ENCODE measurements around the gene GHITM. TPM values are rescaled to one million over a fixed set of nuclear protein-coding genes. Genes with fewer than 3 reads are reported as not detected.

GHITM gene
- total and polyA plus RNA-seq, 2 donors (not counting 1 experiment from before 2014, with no cell fraction given) = 167 to 259 TPM

- Histone ChIP-seq H3K36me3 (ENCODE audit: control insufficient read depth, insufficient read depth, low read length) (no peaks in the 10 kb centered on the region), H3K27me3 (ENCODE audit: control insufficient read depth, insufficient read depth, low read length) (peaks cover 35% of the 10 kb centered on the region)
- no peak for TF ChIP-seq CTCF (conservative IDR thresholded peaks at IDR 0.05 in 1 of 2, IDR thresholded peaks at IDR 0.05 in 1 of 2; ENCODE audit: low read depth in 1 of 2, low read length in 2 of 2)
- no peak for TF ChIP-seq EZH2 (IDR thresholded peaks at IDR 0.05; ENCODE audit: low read length, missing control alignments)
These were observed 54.0 kb downstream of the GHITM start for GRCh38 chr10:84193327-84193726.

GRCh38 chr10:84193846-84194423 lies 54.6 kb downstream of the GHITM start:
- no peak for DNase-seq (ENCODE audit: low read depth in 2 of 2)
- Histone ChIP-seq H3K79me2 (ENCODE audit: control insufficient read depth, insufficient read depth, low read length) (no peaks in the 10 kb centered on the region), H3K4me1 (ENCODE audit: control insufficient read depth, extremely low read depth, insufficient read depth, low read length) (no peaks in the 10 kb centered on the region), H3K4me3 (replicated peaks in 1 of 4; ENCODE audit: control extremely low read depth in 1 of 4, insufficient read depth in 1 of 4, low read depth in 3 of 4, low read length in 4 of 4) (peak overlapping the region in 1 of 4 experiments; percentile 14), H3K27me3 (ENCODE audit: control insufficient read depth, insufficient read depth, low read length) (peaks cover 35% of the 10 kb centered on the region), H3K9ac (ENCODE audit: insufficient read depth, low read length) (no peak overlapping the region), H3K36me3 (ENCODE audit: control insufficient read depth, insufficient read depth, low read length) (no peaks in the 10 kb centered on the region), H3K27ac (ENCODE audit: insufficient read depth, low read length) (no peak overlapping the region), H3K9me3 (ENCODE audit: control insufficient read depth, insufficient read depth, low read depth, low read length) (no peaks in the 10 kb centered on the region), H4K20me1 (ENCODE audit: control insufficient read depth, extremely low read depth, insufficient read depth, low read length) (no peaks in the 10 kb centered on the region), H3K4me2 (ENCODE audit: extremely low read depth, insufficient read depth, low read length) (no peak overlapping the region), H2AFZ (ENCODE audit: low read length) (no peak overlapping the region)
- TF ChIP-seq CTCF (conservative IDR thresholded peaks at IDR 0.05 in 1 of 2, IDR thresholded peaks at IDR 0.05 in 1 of 2; ENCODE audit: low read depth in 1 of 2, low read length in 2 of 2) (no peak), EZH2 (IDR thresholded peaks at IDR 0.05; ENCODE audit: low read length, missing control alignments) (no peak)

More at GRCh38 chr10:84193327-84193726, 54.0 kb downstream of the GHITM start:
- H3K27ac ChIP-seq (ENCODE audit: insufficient read depth, low read length) = no peak overlapping the region
- H3K4me1 ChIP-seq (ENCODE audit: control insufficient read depth, extremely low read depth, insufficient read depth, low read length) = no peaks in the 10 kb centered on the region
- H3K9me3 ChIP-seq (ENCODE audit: control insufficient read depth, insufficient read depth, low read depth, low read length) = no peaks in the 10 kb centered on the region
- no peak overlapping the region for H3K9ac ChIP-seq (ENCODE audit: insufficient read depth, low read length)
- DNase-seq (ENCODE audit: low read depth in 2 of 2) = no peak
- H3K4me3 ChIP-seq (replicated peaks in 1 of 4; ENCODE audit: control extremely low read depth in 1 of 4, insufficient read depth in 1 of 4, low read depth in 3 of 4, low read length in 4 of 4) = no peak overlapping the region
- no peaks in the 10 kb centered on the region for H4K20me1 ChIP-seq (ENCODE audit: control insufficient read depth, extremely low read depth, insufficient read depth, low read length)
- no peak overlapping the region for H3K4me2 ChIP-seq (ENCODE audit: extremely low read depth, insufficient read depth, low read length)
- no peak overlapping the region for H2AFZ ChIP-seq (ENCODE audit: low read length)
- H3K79me2 ChIP-seq (ENCODE audit: control insufficient read depth, insufficient read depth, low read length) = no peaks in the 10 kb centered on the region

- no peaks in the 10 kb centered on the region for H3K36me3 ChIP-seq (ENCODE audit: control insufficient read depth, insufficient read depth, low read length)
- DNase-seq (ENCODE audit: low read depth in 2 of 2) = peak in 1 of 2 donors; percentile 8
- peaks cover 35% of the 10 kb centered on the region for H3K27me3 ChIP-seq (ENCODE audit: control insufficient read depth, insufficient read depth, low read length)
- H3K27ac ChIP-seq (ENCODE audit: insufficient read depth, low read length) = no peak within 1 kb of the TSS
- H3K4me1 ChIP-seq (ENCODE audit: control insufficient read depth, extremely low read depth, insufficient read depth, low read length) = no peaks in the 10 kb centered on the region
- H4K20me1 ChIP-seq (ENCODE audit: control insufficient read depth, extremely low read depth, insufficient read depth, low read length) = no peaks in the 10 kb centered on the region
- H3K9me3 ChIP-seq (ENCODE audit: control insufficient read depth, insufficient read depth, low read depth, low read length) = no peaks in the 10 kb centered on the region
- peak within 1 kb of the TSS in 1 of 4 experiments; percentile 14 for H3K4me3 ChIP-seq (replicated peaks in 1 of 4; ENCODE audit: control extremely low read depth in 1 of 4, insufficient read depth in 1 of 4, low read depth in 3 of 4, low read length in 4 of 4)
- H2AFZ ChIP-seq (ENCODE audit: low read length) = no peak within 1 kb of the TSS
- no peaks in the 10 kb centered on the region for H3K79me2 ChIP-seq (ENCODE audit: control insufficient read depth, insufficient read depth, low read length)
- no peak for TF ChIP-seq CTCF (conservative IDR thresholded peaks at IDR 0.05 in 1 of 2, IDR thresholded peaks at IDR 0.05 in 1 of 2; ENCODE audit: low read depth in 1 of 2, low read length in 2 of 2)
- TF ChIP-seq EZH2 (IDR thresholded peaks at IDR 0.05; ENCODE audit: low read length, missing control alignments) = peak; percentile 73
- no peak within 1 kb of the TSS for H3K9ac ChIP-seq (ENCODE audit: insufficient read depth, low read length)
- H3K4me2 ChIP-seq (ENCODE audit: extremely low read depth, insufficient read depth, low read length) = no peak within 1 kb of the TSS
These were observed 55.2 kb downstream of the GHITM start, which contains the start of gene CDHR1 for GRCh38 chr10:84194424-84195043. Gene CDHR1, plus strand, starts transcription at chr10:84194537. Its CDS starts 224 bp downstream, at chr10:84194761.

All from fibroblast of lung (primary cell).